Tibial nerve (tissue), 4 donors: Measurements from ENCODE around the gene BANP. TPM values are rescaled to one million over a fixed set of nuclear protein-coding genes. Genes with fewer than 3 reads are reported as not detected.
A peak's percentile ranks its signal among the peaks of the same experiment; 100 is the strongest.
"Not testable (repeated sequence)": the region's sequence is repeated elsewhere in the genome, so short reads cannot be mapped to it uniquely, and the experiment has no call there.

Source experiments
- DNase-seq, 2 donors: peaks; one replicate each; pipeline ENCODE4 v3.0.0-alpha.2; 2019; ENCODE audit warnings: low spot score in 2 of 2
- H3K27ac ChIP-seq, 4 donors: fragments of 200-600 bp; sonication (generic) in 3 of 4; one replicate each; pipeline ENCODE4 v1.5.1; 2017 to 2019; ENCODE audit warnings: mild to moderate bottlenecking in 1 of 4
- H3K27me3 ChIP-seq, 2 donors: fragments of 200-600 bp; sonication (generic) in 1 of 2; one replicate each; pipeline versions ENCODE4 v1.5.1 to v1.6.0; 2017 to 2019
- H3K36me3 ChIP-seq, 3 donors: fragments of 200-600 bp; sonication (generic); one replicate each; pipeline ENCODE4 v1.5.1; 2018 to 2019
- H3K4me1 ChIP-seq, 4 donors: fragments of 200-600 bp; sonication (generic) in 3 of 4; one replicate each; pipeline ENCODE4 v1.5.1; 2017 to 2019
- H3K4me3 ChIP-seq, 4 donors: fragments of 200-600 bp; sonication (generic) in 3 of 4; one replicate each; pipeline ENCODE4 v1.5.1; 2017 to 2019; ENCODE audit warnings: mild to moderate bottlenecking in 1 of 4, moderate library complexity in 1 of 4
- H3K9me3 ChIP-seq, 4 donors: fragments of 200-600 bp; sonication (generic) in 3 of 4; one replicate each; pipeline ENCODE4 v1.5.1; 2017 to 2019
- CTCF ChIP-seq, 5 experiments: fragments of 200-600 bp in 3 of 5; fragments of 450-650 bp in 2 of 5; sonication (generic) in 3 of 5; IDR thresholded peaks; one replicate each; pipeline ENCODE4 v1.5.1; 2016 to 2019; ENCODE audit warnings: antibody characterized with exemption in 5 of 5, mild to moderate bottlenecking in 3 of 5, moderate library complexity in 2 of 5
- EP300 ChIP-seq, 2 donors: sonication (generic); formaldehyde crosslinking; IDR thresholded peaks; one replicate each; pipeline ENCODE4 v1.6.1; 2017; ENCODE audit warnings: antibody characterized with exemption in 2 of 2, mild to moderate bottlenecking in 1 of 2
- POLR2A ChIP-seq, 2 donors: fragments of 450-650 bp; IDR thresholded peaks; one replicate each; pipeline ENCODE4 v1.6.1; 2017; ENCODE audit warnings: antibody characterized with exemption in 2 of 2, mild to moderate bottlenecking in 2 of 2, moderate library complexity in 2 of 2
- WGBS, 2 donors: methylation state at CpG; one replicate each; pipeline ENCODE4 v1.1.5; 2018; 5-methylcytosine and 5-hydroxymethylcytosine counted together
- total RNA-seq, 4 donors: library from RNA; depleted of rRNA; stranded (reverse); fragments of >200 nt; gene quantifications; one replicate each; pipeline ENCODE4 v1.1.0, GENCODE V29; 2016

The BANP gene
- total RNA-seq, 4 donors from 2014 or later: 21.9 to 27.3 (median 24.6) TPM

DNA sequence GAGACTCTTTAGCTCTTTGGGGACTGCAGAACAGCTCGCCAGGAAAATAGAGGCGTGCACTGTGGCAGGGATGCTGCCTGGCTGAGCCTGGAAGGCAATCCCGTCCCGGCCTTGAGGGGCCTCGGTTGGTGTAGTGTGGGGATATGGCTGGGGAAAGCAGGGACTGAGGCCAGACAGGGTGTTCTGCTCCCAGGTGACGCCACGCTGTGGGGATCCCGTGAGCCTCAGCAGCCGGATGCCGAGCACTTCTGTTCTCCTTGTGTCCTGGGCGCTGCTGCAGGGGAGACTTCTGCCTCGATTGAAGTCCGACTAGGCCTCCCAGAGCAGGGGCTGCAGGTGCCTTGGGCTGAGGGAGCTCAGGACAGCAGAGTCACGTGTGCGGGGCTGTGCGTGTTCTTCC, 72.6 kb downstream of the BANP start:
- TF ChIP-seq POLR2A (IDR thresholded peaks at IDR 0.05) (no peak), CTCF (IDR thresholded peaks at IDR 0.05) (no peak), EP300 (IDR thresholded peaks at IDR 0.05) (no peak)
- H3K9me3 ChIP-seq: no peaks in the 10 kb centered on the region
- H3K36me3 ChIP-seq: peaks cover 0 to 28% (median 6%) of the 10 kb centered on the region in 3 donors
- no peak overlapping the region for H3K4me3 ChIP-seq
- 91 to 94% methylated on average over 16 of the region's 16 CpGs for WGBS, 2 donors
- H3K27ac ChIP-seq: no peak overlapping the region
- no peaks in the 10 kb centered on the region for H3K27me3 ChIP-seq
- H3K4me1 ChIP-seq: peaks cover 0 to 41% (median 2%) of the 10 kb centered on the region in 4 donors
- DNase-seq: no peak

GRCh38 chr16:88024491-88025085, 73.4 kb downstream of the BANP start:
- DNase-seq, H3K27ac ChIP-seq, H3K4me3 ChIP-seq, H3K9me3 ChIP-seq, H3K27me3 ChIP-seq: not testable (repeated sequence)
- 52 to 72% methylated on average over 21 of the region's 21 CpGs for WGBS, 2 donors
- Histone ChIP-seq H3K4me1 (peaks cover 0 to 41% (median 2%) of the 10 kb centered on the region in 4 donors), H3K36me3 (peaks cover 0 to 23% (median 6%) of the 10 kb centered on the region in 3 donors)
- TF ChIP-seq CTCF (IDR thresholded peaks at IDR 0.05): peak; percentile 32 to 52 (median 38)

GRCh38 chr16:88025086-88025492, 73.9 kb downstream of the BANP start:
- DNase-seq: peak in 1 of 2 donors; percentile 43
- not testable (repeated sequence) for H3K4me3 ChIP-seq, H3K27me3 ChIP-seq, H3K9me3 ChIP-seq
- 43 to 48% methylated on average over 9 to 10 of the region's 10 CpGs for WGBS, 2 donors
- Histone ChIP-seq H3K36me3 (peaks cover 0 to 23% (median 6%) of the 10 kb centered on the region in 3 donors), H3K27ac (peak overlapping the region in 1 of 4 donors; percentile 8), H3K4me1 (peaks cover 0 to 41% (median 2%) of the 10 kb centered on the region in 4 donors)

DNA sequence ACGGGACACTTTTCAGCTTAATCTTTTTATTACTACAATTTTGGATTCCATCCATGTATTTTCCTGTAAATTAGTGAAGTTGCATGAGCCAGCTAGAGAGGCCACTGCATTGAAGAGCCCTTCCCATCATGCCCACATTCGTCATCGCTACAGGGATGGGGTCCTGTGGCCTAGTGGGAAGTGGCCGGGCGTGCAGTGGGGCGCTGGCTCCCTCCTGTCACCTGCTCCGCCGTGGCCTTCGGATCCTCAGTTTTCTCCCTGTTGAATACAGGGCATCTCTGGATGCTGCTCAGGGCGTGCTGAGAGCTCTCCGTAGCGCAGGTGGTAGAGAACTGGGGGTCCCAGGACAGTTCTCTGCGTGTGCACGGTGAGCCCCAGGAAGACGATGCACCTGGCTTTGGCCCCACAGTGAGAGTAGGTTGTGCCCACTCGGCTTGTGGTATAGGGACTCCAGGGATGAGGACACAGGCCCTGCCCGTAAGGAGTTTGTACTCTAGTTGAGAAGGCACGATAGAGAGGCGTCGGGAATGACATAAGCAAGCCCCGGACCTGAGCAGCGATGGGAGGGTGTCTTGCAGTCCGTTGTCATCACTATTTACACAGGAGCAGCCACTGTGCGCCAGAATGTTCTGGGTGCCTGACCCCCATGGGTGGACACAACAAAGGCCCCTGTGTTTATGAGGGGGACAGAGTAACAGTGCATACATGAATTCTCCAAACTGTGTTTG, 74.8 kb downstream of the BANP start:
- not testable (repeated sequence) for H3K4me3 ChIP-seq, DNase-seq, H3K27me3 ChIP-seq, H3K9me3 ChIP-seq
- peaks cover 0 to 23% (median 6%) of the 10 kb centered on the region in 3 donors for H3K36me3 ChIP-seq
- peaks cover 0 to 39% (median 2%) of the 10 kb centered on the region in 4 donors for H3K4me1 ChIP-seq
- 74 to 92% methylated on average over 16 to 24 of the region's 24 CpGs for WGBS, 2 donors
- peak overlapping the region in 1 of 4 donors; percentile 8 for H3K27ac ChIP-seq

DNA sequence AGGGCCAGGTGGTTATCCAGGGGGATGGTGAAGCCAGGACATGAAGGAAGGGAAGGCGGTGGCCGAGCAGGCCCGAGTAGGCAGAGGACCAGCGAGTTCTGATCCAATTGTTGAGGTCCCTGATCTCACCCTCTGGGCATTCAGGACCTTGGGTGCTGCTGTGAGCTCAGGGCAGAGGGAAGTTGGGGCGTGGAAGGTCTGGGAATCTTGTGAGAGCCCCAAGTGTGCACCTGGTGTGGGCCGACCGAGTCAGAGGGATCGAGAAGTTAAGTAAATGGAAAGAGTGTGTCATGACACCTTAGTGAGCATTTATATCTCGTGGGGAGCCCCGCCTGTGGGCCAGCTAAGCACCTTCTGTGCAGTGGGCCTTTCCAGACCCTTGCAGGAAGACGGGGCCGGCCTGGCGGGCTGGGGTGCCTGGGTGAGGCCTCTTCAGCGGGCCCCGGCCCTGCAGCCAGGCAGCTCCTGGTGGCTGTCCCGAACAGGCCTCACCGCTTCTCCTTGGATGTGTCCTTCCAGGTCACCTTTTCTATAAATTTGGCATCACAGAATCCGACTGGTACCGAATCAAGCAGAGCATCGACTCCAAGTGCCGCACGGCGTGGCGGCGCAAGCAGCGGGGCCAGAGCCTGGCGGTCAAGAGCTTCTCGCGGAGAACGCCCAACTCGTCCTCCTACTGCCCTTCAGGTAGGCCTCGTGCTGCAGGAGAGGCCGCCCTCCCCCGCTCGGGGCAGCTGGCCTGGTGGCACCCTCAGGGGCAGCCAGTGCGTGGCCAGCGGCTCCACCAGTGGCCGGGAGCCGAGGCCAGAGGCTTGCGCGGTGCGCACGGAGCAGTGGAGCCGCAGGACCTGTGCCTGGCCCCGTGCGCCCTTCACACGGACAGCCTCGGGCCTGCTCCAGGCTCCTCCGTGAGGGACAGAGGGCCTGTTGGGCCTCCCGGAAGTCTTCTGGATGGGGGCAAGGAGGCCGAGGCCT, 76.0 kb downstream of the BANP start:
- no peaks in the 10 kb centered on the region for H3K9me3 ChIP-seq
- H3K4me3 ChIP-seq: no peak overlapping the region
- TF ChIP-seq EP300 (IDR thresholded peaks at IDR 0.05) (no peak), POLR2A (IDR thresholded peaks at IDR 0.05) (no peak), CTCF (IDR thresholded peaks at IDR 0.05) (no peak)
- H3K4me1 ChIP-seq: peaks cover 0 to 32% (median 2%) of the 10 kb centered on the region in 4 donors
- no peak for DNase-seq
- H3K36me3 ChIP-seq: peaks cover 0 to 21% (median 6%) of the 10 kb centered on the region in 3 donors
- WGBS, 2 donors: 87 to 92% methylated on average over 32 to 43 of the region's 51 CpGs
- H3K27ac ChIP-seq: peak overlapping the region in 3 of 4 donors; percentile 19 to 60 (median 24)
- H3K27me3 ChIP-seq: no peaks in the 10 kb centered on the region

DNA sequence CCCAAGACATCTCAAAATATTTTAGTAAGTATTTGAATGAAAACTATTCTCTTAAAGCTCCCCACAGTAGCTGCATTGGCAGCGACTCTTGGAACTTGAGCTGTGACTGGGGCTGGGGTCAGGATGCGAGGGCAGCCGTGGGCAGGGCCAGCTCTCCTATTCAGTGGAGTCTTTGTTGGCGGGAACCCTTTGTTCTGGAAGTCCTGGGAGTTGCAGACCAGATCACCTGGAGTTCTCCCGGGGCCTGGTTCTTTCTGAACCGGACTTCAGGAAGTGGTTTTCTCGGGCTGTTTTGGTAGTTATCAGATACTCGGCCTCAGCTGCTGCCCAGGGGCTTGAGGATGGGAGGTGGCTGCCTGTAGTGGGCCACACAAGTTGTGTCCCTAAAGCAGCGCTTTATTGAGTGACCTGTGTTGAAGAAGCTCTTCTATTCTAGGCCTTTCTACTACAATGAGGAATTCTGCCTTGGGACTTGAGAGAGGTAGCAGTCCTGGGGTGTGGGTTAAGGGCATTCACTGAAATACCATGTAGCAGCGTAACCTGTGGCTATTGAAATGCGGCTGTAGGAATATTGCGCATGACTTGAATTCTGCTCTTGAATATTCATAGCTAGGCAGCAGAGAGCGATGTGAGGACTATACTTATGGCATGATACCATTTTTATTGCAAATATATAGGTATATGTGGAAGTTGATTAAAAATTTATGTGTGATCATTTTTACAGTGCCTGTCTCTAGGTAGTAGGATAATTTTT, 77.1 kb downstream of the BANP start:
- H3K9me3 ChIP-seq, H3K4me3 ChIP-seq, H3K27me3 ChIP-seq, DNase-seq: not testable (repeated sequence)
- peaks cover 0 to 30% (median 2%) of the 10 kb centered on the region in 4 donors for H3K4me1 ChIP-seq
- H3K27ac ChIP-seq: peak overlapping the region in 2 of 4 donors; percentile 24 to 60
- peaks cover 0 to 22% (median 6%) of the 10 kb centered on the region in 3 donors for H3K36me3 ChIP-seq
- 65 to 67% methylated on average over 13 of the region's 13 CpGs for WGBS, 2 donors
